MM.1S (cell line): ENCODE measurements around the gene BTK.

Source experiments
- DNase-seq: peaks from one replicate; pipeline ENCODE4 v3.0.0-alpha.2; 2015
- H2AFZ ChIP-seq: fragments of 300-600 bp; sonication (generic); 2 replicates; pipeline ENCODE4 v1.6.0; 2016; ENCODE audit warnings: antibody characterized with exemption, low read length
- H3F3A ChIP-seq: fragments of 300-600 bp; sonication (generic); 2 replicates; pipeline ENCODE4 v1.6.1; 2016; ENCODE audit warnings: mild to moderate bottlenecking, antibody characterized with exemption, low read length, moderate library complexity, mixed read lengths; ENCODE audit not compliant: insufficient read depth
- H3K27ac ChIP-seq: fragments of 300-600 bp; sonication (generic); 2 replicates; pipeline ENCODE4 v1.5.1; 2016; ENCODE audit warnings: mild to moderate bottlenecking, low read length
- H3K27me3 ChIP-seq: fragments of 300-600 bp; sonication (generic); replicated peaks from 2 replicates; pipeline ENCODE4 v1.6.0; 2016; ENCODE audit warnings: low read length; ENCODE audit not compliant: insufficient read depth
- H3K36me3 ChIP-seq: fragments of 300-600 bp; sonication (generic); replicated peaks from 2 replicates; pipeline ENCODE4 v1.6.1; 2016; ENCODE audit warnings: mild to moderate bottlenecking, low read length, mixed read lengths; ENCODE audit not compliant: insufficient read depth
- H3K4me1 ChIP-seq: fragments of 300-600 bp; sonication (generic); 2 replicates; pipeline ENCODE4 v1.6.1; 2016; ENCODE audit warnings: low read length, mixed read lengths
- H3K4me2 ChIP-seq: fragments of 300-600 bp; sonication (generic); 2 replicates; pipeline ENCODE4 v1.6.0; 2016; ENCODE audit warnings: low read depth, low read length
- H3K4me3 ChIP-seq: fragments of 300-600 bp; sonication (generic); 2 replicates; pipeline ENCODE4 v1.5.1; 2016; ENCODE audit warnings: low read length, mixed read lengths
- H3K79me2 ChIP-seq: fragments of 300-600 bp; sonication (generic); 2 replicates; pipeline ENCODE4 v1.6.1; 2016; ENCODE audit warnings: mixed run types, low read length, mixed read lengths
- H3K9ac ChIP-seq: fragments of 300-600 bp; sonication (generic); 2 replicates; pipeline ENCODE4 v1.6.1; 2016; ENCODE audit warnings: low read length, mixed read lengths
- H3K9me2 ChIP-seq: fragments of 300-600 bp; sonication (generic); replicated peaks from 2 replicates; pipeline ENCODE4 v1.6.1; 2016; ENCODE audit warnings: mild to moderate bottlenecking, low read length, mixed read lengths; ENCODE audit not compliant: insufficient read depth
- H3K9me3 ChIP-seq: fragments of 300-600 bp; sonication (generic); replicated peaks from 2 replicates; pipeline ENCODE4 v1.6.1; 2016; ENCODE audit warnings: mild to moderate bottlenecking, low read length, mixed read lengths; ENCODE audit not compliant: insufficient read depth
- H4K20me1 ChIP-seq: fragments of 300-600 bp; sonication (generic); 2 replicates; pipeline ENCODE4 v1.6.1; 2016; ENCODE audit warnings: mild to moderate bottlenecking, low read length, moderate library complexity, mixed read lengths; ENCODE audit not compliant: insufficient read depth
- CTCF ChIP-seq: fragments of 300-600 bp; sonication (generic); IDR thresholded peaks from 2 replicates; pipeline ENCODE4 v1.5.1; 2016; ENCODE audit warnings: antibody characterized with exemption, low read length, mixed read lengths
- EZH2 ChIP-seq: fragments of 300-600 bp; sonication (generic); optimal IDR thresholded peaks from 2 replicates; pipeline ENCODE3; 2017; ENCODE audit warnings: low read depth, mild to moderate bottlenecking, antibody characterized with exemption, low read length, mixed read lengths
- EZH2phosphoT487 ChIP-seq: fragments of 300-600 bp; sonication (generic); IDR thresholded peaks from 2 replicates; pipeline ENCODE4 v1.6.1; 2018; ENCODE audit warnings: antibody characterized with exemption, low read length

The BTK gene

GRCh38 chrX:101385026-101385684 lies 836 bp downstream of the BTK start:
- no peak overlapping the region for H3K9ac ChIP-seq
- no peaks in the 10 kb centered on the region for H3K36me3 ChIP-seq
- H3F3A ChIP-seq, result peaks cover 7% of the 10 kb centered on the region; the same call in 1 of the 2 replicates
- no peaks in the 10 kb centered on the region for H3K27me3 ChIP-seq
- H3K9me2 ChIP-seq, result no peaks in the 10 kb centered on the region
- no peak overlapping the region for H3K27ac ChIP-seq
- no peaks in the 10 kb centered on the region for H3K9me3 ChIP-seq
- no peak overlapping the region for H3K4me3 ChIP-seq
- H3K79me2 ChIP-seq, result no peaks in the 10 kb centered on the region
- peak overlapping the region; percentile 57; the same call in 1 of the 2 replicates for H3K4me2 ChIP-seq
- H4K20me1 ChIP-seq, result no peaks in the 10 kb centered on the region
- H3K4me1 ChIP-seq, result peaks cover 16% of the 10 kb centered on the region; the same call in 1 of the 2 replicates
- no peak overlapping the region for H2AFZ ChIP-seq
- TF ChIP-seq EZH2 (no peak), EZH2phosphoT487 (no peak), CTCF (no peak)
- DNase-seq, result no peak

- H3K9me2 ChIP-seq, result no peaks in the 10 kb centered on the region
- peak overlapping the region; percentile 16; the same call in 1 of the 2 replicates for H3K9ac ChIP-seq
- no peaks in the 10 kb centered on the region for H4K20me1 ChIP-seq
- TF ChIP-seq CTCF, result no peak
- TF ChIP-seq EZH2, result no peak
- DNase-seq, result peak; percentile 63
- peaks cover 7% of the 10 kb centered on the region; the same call in 1 of the 2 replicates for H3F3A ChIP-seq
- peak overlapping the region; percentile 3; the same call in 1 of the 2 replicates for H3K4me3 ChIP-seq
- H3K36me3 ChIP-seq, result no peaks in the 10 kb centered on the region
- H3K4me2 ChIP-seq, result peak overlapping the region; percentile 47; the same call in 1 of the 2 replicates
- H3K27ac ChIP-seq, result peak overlapping the region; percentile 49; the same call in 1 of the 2 replicates
- no peaks in the 10 kb centered on the region for H3K9me3 ChIP-seq
- no peaks in the 10 kb centered on the region for H3K79me2 ChIP-seq
- H3K27me3 ChIP-seq, result no peaks in the 10 kb centered on the region
- H2AFZ ChIP-seq, result 0 out of 2 replicates have a peak overlapping the region, but pooled peaks have one; percentile 37
- peaks cover 16% of the 10 kb centered on the region; the same call in 1 of the 2 replicates for H3K4me1 ChIP-seq
Observed at GRCh38 chrX:101383679-101384205, 2.2 kb downstream of the BTK start.

GRCh38 chrX:101377547-101377946 lies 8.4 kb downstream of the BTK start:
- Histone ChIP-seq H3K79me2 (no peaks in the 10 kb centered on the region), H3F3A (no peaks in the 10 kb centered on the region), H4K20me1 (no peaks in the 10 kb centered on the region), H3K27me3 (no peaks in the 10 kb centered on the region), H3K27ac (no peak overlapping the region), H3K4me2 (no peak overlapping the region), H3K4me1 (no peaks in the 10 kb centered on the region), H3K4me3 (no peak overlapping the region), H3K36me3 (no peaks in the 10 kb centered on the region), H3K9me3 (no peaks in the 10 kb centered on the region), H3K9ac (no peak overlapping the region), H2AFZ (no peak overlapping the region), H3K9me2 (no peaks in the 10 kb centered on the region)
- DNase-seq, result no peak
- no peak for TF ChIP-seq EZH2phosphoT487
- no peak for TF ChIP-seq EZH2
- no peak for TF ChIP-seq CTCF
